Lung microvascular endothelial cell (primary cell): Measurements from ENCODE around the gene SYT1. TPM values are rescaled to one million over a fixed set of nuclear protein-coding genes. Genes with fewer than 3 reads are reported as not detected.
A peak's percentile ranks its signal among the peaks of the same experiment; 100 is the strongest.

ENCODE experiments used
- DNase-seq, 2 donors: peaks; one replicate each; pipeline versions ENCODE4 v3.0.0 to v3.0.0-alpha.2; 2010; ENCODE audit warnings: low read depth in 2 of 2
- total RNA-seq: library from RNA; depleted of rRNA; stranded (reverse); fragments of >200 nt; gene quantifications from 2 replicates; pipeline ENCODE4 v1.2.1, GENCODE V29; 2014

SYT1 gene
- total RNA-seq, 1 donor from 2014 or later, result 5.4 TPM

DNA sequence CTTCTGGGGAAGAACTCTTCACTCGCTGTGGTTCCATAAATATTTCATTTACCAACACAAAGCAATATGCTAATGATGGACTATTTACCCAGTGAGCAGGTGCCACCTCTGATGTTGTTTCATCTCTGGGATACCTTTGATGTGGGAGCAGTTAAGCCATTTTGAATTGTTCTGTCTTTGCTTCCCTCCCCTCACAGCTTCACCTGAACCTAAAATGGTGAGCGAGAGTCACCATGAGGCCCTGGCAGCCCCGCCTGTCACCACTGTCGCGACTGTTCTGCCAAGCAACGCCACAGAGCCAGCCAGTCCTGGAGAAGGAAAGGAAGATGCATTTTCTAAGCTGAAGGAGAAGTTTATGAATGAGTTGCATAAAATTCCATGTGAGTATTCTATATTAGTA lies 352.7 kb downstream of the SYT1 start:
- DNase-seq, result no peak

DNA sequence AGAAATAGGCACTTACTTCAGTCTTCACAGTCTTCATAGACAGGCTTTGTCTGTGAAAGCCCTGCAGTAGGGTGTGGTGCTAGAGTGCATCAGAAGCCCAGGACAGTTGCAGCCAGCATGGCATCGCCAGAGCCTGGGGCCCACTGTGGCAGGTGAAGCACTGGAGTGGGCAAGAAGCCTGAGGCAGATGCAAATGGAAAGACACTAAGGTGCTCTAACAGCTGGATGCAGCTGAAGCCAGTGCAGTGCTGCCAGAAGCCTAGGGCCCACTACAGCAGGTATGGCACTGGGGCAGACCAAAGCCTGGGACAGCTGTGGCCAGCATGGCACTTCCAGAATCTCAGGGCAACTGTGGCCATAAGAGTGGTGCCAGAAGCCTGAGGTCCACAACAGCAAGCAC lies 358.6 kb downstream of the SYT1 start:
- DNase-seq, result no peak

DNA sequence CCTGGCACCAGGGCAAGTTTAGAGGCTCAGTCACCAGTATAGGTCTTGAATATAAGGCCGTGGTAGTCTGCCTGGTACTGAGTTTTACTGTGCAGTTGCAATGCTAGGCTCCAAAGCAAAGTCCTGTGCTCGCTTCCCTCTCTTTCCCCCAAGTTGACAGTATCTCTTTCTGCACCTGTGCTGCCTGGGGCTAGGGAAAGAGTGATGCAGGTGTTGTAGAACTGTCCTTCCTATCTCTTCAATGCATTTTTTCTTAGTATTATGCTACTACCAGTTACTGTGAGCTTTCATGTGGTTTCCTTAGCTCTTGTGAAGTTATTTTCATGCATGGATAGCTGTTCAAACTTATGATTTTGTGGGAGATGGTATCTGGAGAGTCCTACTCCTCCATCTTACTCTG lies 359.2 kb downstream of the SYT1 start:
- no peak for DNase-seq

DNA sequence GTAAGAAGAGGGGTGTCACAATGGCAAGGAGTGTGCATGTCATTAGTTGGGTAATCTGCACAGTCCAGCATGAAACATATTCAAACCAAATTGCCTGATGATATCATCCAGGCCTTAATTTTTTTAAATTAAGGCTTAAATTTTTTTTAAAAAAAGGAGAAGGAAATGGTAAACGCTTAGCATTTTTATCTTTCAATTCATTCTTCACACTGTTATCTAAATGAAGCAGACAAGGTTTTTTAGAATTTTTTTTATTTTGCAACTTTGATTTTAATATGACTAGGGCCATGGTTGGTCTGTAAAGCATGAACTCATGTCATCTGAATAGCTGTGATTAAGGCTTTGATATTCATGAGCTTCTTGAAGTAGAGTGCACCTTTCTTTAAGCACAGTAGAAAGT lies 362.5 kb downstream of the SYT1 start:
- no peak for DNase-seq

DNA sequence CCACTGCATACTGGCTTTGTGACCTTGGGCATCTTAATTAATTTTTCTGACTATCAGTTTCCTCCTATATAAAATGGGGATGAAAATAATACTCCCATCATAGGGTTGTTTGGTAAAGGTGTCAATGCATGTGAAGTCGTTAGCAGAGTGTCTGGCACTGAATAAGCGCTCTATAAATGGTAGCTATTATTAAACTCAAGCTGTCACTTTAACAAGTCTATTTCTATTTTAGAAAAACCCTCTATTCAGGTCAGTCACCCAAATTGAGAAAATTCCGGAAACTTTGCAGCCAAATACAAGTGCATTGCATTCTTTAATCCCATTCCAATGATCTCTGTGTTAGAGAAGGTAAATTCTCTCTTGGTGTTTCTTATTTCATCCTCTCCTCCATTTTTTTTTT lies 363.1 kb downstream of the SYT1 start:
- no peak for DNase-seq

DNA sequence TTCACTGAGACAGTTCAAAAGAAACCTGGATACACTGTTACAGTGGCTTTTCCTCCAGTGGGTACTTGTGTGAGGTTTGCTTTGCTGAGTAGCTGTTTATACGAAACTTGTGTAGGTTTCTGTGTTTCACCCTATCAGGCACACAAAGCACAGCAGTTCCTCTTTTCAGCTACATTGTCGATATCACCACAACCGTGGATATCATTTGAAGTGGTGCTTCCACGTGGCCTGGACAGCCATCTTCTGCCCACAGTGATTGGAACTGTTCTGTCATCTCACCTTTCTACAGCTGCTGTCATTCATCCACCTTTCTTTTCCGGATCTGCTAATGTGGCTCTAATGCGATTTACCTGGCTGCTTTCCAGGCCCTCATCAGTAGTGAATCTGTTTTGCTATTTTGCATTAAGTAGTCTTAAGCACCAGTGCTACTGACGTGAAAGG lies 368.8 kb downstream of the SYT1 start:
- peak in 1 of 2 donors; percentile 6 for DNase-seq

DNA sequence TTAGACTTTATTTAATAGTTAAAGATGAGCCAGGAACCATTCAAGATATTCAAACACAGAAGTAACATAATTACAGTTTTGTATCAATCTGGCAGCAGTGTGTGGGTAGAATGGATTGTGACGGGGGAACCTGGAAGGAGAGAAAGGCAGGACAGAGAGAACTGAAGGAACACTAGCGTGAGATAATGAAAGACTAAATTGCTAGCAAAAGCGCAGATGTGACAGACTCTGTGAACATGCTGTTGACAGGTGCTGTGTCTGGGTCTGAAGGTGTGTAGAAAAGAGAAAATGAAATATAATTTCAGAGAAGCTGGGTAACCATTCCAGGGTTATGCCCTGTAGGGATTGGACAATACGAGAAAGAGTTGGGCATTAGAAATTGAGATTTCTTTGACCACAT lies 372.3 kb downstream of the SYT1 start:
- no peak for DNase-seq

DNA sequence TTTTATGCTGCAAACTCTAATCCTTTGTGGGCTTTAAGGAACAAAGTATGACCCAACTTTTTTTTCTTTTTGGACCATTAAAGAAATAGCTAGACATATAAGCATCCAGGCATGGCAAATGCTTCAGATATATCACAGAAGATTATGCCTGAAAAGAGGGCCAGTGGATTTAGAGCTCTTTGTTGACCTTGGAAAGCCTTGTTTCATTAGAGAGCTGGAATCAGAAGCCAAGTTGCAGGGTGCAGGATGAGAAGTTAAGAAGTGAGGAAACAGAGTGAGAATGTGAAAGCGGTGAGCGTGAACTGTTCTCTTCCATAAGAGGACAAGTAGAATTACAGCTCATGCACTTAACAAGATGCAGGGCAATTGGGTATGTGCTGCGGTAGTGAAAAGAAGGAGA lies 373.7 kb downstream of the SYT1 start:
- no peak for DNase-seq

DNA sequence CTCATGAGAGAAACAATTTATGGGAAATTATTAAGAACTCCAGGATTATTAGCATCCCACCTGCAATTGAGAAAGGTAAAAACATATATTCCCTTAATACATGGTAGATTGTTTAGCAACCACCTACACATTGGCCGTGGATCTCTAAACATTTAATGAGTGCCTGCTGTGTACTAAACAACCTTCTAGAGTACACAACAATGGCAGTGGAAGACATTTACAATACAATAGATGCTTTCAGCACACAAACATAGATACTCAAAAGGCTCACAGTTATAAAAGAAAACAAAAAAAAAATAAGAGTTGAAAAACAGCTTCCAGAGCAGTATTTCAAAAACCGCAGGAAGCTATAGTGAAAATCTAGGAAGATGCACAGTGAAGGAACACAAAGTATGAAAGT lies 382.9 kb downstream of the SYT1 start:
- DNase-seq, result no peak

DNA sequence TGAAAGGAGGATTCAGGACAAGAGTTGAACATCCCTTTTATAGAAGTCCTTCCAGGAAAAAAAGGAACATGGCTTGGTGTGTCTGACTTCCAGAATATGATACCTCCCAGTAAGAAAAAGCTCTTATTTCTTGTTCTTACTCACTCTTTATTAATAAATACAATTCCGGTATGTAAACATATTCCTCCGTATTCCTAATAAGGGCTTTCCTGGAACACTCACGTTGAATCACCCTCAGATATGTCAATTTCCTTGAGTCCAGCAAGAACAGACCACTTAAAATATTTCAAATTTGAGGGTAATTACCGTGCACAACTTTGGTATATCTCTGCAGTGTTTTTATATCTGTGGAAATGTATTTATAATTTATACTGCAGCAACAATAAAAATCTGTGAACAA lies 385.6 kb downstream of the SYT1 start:
- peak in 1 of 2 donors; percentile 68 for DNase-seq

DNA sequence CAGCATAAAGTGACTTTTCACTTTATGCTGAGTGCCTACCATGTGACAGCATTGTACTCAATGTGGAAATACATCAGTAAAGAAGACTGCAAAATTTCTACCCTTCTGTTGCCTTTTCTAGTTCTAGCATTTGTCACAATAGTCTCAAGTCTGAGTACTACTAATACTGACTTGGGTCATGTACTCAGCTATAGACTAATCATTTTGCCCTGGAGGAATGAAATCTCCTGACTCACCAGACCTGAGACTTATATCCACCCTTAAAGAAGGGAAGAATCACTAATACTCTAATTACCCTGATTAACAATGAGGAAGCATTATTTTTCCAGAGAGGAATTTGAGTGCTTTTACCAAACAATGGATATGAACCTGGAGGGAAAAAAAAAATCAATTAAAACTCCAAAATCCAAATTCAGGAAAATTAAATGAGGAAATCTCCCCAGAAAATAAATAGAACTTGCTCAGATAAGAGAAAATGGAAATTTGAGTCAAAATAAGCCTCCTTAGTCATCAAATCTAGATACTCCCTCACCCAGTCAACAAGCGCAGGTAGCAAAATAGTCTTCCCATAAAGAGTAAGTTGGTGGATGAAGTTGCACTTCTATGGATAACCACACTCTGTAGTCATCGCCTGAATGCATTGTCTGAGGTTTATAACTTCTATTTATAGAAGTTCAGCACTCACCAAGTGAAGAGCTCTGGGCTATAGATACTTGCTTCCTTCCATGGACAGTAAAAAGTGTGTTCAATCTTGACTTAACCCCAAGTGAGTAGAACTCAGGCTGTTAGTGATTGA lies 386.6 kb downstream of the SYT1 start:
- peak in 1 of 2 donors; percentile 24 for DNase-seq

DNA sequence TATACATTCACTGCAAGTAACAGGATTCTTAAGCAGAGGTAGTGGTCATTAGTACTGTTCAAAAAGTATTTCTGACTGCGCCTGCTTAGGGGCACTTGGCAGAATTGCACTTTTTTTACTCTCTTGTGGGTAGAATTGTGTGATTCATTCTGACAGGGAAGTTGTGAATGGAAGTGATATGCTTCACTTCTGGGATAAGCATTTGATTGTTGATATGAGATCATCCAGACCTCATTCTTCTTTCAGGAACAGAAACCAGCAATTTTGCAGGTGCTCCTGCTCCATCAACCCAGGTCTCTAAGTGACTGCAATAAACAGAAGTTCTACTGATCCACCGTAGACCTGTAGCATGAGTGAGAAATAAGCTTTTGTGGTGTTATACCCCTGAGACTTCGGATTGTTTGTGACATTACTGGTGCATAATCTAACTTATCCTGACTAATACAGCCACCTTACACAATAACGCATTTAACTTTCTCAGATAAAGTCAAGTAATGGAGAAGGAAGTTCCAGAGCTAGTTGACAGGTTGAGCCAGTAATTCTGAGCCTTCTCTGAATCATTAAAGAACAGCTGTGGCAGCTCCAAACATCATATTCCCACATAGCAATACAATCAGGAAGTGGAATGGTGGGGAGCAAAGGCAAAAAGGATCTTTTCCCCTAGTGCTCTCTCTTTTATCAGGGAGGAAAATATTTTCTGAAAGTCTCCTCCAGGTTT lies 387.9 kb downstream of the SYT1 start:
- peak in 1 of 2 donors; percentile 80 for DNase-seq

DNA sequence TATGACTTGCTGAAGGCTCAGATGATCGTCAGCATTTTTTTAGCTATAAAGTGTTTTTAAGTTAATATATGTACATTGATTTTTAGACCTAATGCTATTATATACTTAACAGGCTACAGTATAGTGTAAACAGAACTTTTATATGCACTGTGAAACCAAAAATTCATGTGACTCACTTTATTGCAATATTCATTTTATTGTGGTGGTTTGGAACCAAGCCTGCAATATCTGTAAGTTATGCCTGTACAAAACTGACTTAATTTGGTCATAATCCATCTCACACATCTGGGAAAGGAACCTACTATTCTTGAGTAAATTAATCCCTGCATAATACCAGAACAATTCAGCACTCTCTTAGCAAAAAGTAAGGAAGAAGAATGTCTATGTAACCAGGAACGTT lies 390.7 kb downstream of the SYT1 start:
- no peak for DNase-seq

DNA sequence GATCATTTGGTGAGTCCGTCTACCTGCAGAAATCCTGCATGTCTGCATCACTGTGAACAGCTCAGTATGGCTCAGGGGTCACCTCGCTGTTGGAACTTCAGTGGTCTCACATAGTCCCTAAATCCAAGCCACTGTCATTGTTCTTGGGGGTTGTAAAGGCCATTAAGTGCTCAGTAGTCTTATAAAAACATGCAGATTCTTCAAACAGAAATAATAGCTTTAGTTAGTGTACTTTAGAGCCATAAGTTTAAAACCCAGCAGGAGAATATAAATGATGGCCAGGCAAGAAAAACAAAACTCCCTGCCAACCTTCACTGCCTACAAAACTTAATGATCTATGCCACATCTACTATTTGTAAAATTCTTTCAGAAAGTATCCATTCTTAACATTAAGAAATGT lies 396.3 kb downstream of the SYT1 start:
- no peak for DNase-seq

DNA sequence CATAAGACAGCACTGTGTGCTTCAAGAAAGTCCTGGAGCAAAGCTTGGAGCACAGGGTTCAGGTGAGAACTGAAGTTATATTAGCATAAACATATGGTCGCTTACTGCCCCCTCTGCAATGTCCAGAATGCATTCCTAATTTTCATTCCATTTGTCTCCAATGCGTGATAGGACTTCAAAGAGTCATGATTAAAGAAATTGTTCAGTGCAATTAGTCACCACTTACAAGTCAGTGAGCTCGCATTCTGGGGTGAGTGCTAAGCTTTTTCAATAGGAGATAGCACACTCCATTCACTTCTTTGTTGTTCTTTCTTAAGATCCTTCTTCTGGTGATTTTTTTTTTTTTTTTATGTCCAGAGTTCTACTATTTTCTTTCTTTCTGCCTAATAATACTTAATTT lies 398.4 kb downstream of the SYT1 start:
- DNase-seq, result no peak

DNA sequence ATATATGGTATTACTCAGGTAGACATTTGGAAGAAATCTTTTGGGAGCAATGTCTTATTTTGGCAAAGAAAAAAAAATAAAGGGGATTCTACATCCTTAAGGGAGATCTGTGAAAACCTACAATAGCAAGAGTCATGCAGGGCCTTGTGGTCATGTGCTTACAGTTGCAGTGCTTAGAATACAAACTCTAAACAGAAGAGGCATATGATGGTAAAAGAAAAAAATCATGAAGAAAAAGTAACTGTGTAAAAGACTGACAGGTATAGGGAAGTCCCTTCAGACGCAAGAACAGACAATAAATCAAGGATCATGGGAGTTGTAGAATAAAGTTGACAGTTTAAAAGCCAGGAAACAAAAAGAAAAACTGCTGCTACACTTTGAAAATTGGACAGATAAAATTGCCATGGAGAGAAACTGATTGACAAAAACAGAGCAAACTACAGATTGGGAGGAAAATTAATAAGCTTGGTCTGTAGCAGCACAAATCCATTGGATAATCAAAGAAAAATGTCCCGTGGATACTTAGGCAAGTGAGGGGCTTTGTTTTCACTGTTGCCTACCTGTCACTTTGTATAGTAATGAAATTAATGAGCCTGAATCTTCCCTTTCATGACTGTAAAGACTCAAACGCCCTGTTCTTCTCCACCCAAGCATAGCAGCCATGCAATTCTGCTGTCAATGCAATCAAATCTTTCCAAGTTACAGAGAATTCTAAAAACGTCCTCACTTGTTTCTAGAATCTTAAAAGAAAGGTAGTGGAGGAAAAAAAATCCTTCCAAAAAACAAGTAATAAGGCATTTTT lies 402.0 kb downstream of the SYT1 start:
- DNase-seq, result no peak

DNA sequence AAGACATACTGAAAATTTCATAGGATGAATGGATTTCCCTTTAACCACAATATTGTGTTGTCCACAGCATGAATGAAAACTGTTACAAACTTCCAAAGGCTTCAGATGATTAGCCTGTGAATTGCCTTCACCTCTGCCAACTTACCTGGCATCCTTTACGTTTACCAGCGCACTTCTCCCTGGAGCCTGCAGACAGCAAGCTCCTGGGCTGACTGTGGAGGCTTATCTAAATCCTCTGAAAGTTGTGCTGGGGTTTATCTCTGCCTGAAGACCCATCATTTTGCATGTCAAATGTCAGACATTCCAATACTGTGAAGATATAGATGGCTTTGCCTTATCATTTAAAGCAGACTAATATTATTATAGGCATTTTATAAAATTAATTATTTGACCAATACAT lies 403.0 kb downstream of the SYT1 start:
- no peak for DNase-seq

DNA sequence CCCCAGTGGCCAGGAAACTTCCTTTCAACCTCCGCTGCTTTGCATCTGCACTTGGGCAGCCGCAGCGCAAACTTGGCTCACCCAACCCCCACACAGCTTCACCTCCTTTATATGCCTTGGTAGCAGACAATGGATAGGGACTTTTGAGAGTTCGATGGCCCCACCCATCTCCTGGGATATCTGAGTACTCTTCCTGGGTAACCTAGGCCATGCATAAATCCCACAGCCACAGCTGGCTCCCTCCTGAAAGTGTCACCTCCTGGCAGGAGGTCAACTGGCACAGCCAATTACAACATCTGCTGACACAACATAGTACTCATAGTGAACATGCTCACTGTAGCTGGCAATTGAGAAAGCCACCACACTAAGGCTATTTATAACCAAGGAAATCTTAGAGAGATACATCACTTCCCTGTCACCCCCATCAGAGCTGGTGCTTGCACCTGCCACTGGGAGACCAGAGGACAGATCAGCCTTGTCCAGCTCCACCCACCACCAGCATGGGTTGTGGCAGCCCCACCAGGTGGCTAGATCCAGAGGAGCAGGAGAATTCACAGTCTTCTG lies 410.0 kb downstream of the SYT1 start:
- DNase-seq, result no peak

DNA sequence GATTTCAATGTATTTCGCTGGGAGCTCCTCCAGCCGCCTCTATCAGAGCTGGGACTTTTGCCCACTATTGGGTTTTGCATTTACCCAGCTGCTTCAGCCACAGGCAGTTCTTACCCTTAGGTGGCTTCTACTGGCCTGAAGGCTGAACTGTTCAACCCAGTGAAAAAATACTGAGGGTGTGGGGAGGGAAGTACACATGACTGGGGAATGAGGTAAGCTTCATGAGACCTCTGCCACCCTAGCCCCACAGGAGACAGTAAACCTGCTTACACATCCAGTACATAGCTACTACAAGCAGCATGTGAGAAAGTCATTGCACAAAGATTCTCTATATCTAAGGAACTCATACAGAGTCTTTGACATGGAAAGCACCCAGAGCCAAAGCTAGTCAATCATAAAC lies 411.1 kb downstream of the SYT1 start:
- no peak for DNase-seq

DNA sequence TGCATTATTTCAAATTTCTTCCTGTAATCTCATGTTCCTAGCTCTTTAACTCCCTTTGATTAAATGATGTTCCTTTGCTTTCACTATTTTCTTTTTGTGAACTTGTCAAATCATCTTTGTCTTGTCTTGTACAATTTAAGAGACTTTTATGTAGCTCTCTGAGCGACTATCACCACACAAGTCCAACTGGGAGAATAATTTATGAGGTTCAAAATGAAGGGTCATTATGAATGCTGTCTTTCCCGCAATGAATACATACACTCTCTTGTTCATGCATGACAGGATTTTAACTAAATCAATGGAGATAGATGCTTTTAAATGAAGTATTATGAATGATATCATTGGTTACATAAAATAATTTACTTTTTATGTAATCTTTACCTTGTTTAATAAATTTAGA lies 418.8 kb downstream of the SYT1 start:
- no peak for DNase-seq

DNA sequence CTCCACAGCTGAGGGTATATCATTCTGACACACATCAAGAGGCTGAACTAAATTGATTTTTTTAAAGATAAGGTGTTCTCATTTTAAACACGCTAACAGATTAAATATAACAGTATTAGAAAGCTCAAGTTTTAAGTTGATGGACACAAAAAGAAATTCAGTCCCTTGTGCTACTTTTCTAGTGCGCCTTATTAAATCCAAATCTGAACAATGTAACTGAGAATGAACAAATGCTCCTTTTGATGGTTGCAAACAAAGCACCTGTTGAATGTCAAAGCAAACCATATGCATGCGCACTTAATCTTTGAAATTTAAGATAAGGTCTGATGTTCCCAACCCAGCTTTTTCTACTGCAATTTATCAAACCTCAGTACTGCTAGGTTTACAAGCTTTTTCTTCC lies 424.3 kb downstream of the SYT1 start:
- DNase-seq, result no peak

DNA sequence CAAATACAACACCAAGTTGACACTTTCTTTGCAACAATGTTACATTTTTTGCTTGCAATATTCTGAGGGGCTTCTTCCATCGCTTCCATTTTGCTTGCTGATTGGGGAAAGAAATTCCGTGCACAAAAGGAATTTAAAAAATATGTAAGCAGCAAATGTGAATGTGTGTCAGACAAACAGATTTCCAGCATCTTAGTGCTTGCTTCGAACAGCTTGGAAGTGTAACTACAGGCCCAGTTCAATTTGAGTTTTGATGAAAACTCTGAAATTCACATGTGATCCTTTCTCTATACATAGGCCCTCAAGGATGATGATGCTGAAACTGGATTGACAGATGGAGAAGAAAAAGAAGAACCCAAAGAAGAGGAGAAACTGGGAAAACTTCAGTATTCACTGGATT lies 427.1 kb downstream of the SYT1 start:
- no peak for DNase-seq
